ENCODE data around the gene PRPF39.

The PRPF39 gene

GRCh38 chr14:45082420-45082819 lies 1.5 kb upstream of the PRPF39 start:
- DNase-seq: no peak

GRCh38 chr14:45083617-45083975 lies 320 bp upstream of the PRPF39 start:
- DNase-seq: no peak

GRCh38 chr14:45084946-45085346 lies 1.0 kb downstream of the PRPF39 start:
- no peak for DNase-seq

GRCh38 chr14:45089813-45090212 lies 5.9 kb downstream of the PRPF39 start:
- DNase-seq: no peak

- no peak for DNase-seq
Observed at GRCh38 chr14:45091710-45092109, 7.8 kb downstream of the PRPF39 start.

- no peak for DNase-seq
Observed at GRCh38 chr14:45094275-45094674, 10.4 kb downstream of the PRPF39 start.

- DNase-seq: no peak
Observed at GRCh38 chr14:45095143-45095542, 11.2 kb downstream of the PRPF39 start.

- no peak for DNase-seq
Observed at GRCh38 chr14:45096218-45096617, 12.3 kb downstream of the PRPF39 start.

- DNase-seq: no peak
Observed at GRCh38 chr14:45103806-45104205, 19.9 kb downstream of the PRPF39 start.

- DNase-seq: no peak
Observed at GRCh38 chr14:45104561-45104960, 20.6 kb downstream of the PRPF39 start.

- no peak for DNase-seq
Observed at GRCh38 chr14:45112896-45113781, 29.2 kb downstream of the PRPF39 start.

- DNase-seq: no peak
Observed at GRCh38 chr14:45114327-45114726, 30.4 kb downstream of the PRPF39 start.

- no peak for DNase-seq
Observed at GRCh38 chr14:45118594-45118993, 34.7 kb downstream of the PRPF39 start.

- DNase-seq: no peak
Observed at GRCh38 chr14:45120096-45120495, 36.2 kb downstream of the PRPF39 start.

- DNase-seq: no peak
Observed at GRCh38 chr14:45123271-45123670, 39.4 kb downstream of the PRPF39 start.

GRCh38 chr14:45125754-45126153 lies 41.8 kb downstream of the PRPF39 start:
- no peak for DNase-seq

GRCh38 chr14:45128963-45129629 lies 45.2 kb downstream of the PRPF39 start:
- no peak for DNase-seq

- DNase-seq: no peak
Observed at GRCh38 chr14:45133683-45134050, 49.8 kb downstream of the PRPF39 start.

- DNase-seq: peak; percentile 95
Observed at GRCh38 chr14:45134051-45134958, 50.4 kb downstream of the PRPF39 start, which contains the start of gene FKBP3. FKBP3 (minus strand) TSS chr14:45134481; CDS start chr14:45134456, 25 bp downstream.

GRCh38 chr14:45135156-45135555 lies 51.2 kb downstream of the PRPF39 start:
- no peak for DNase-seq

GRCh38 chr14:45135659-45136395 lies 51.9 kb downstream of the PRPF39 start, which contains the start of gene FANCM:
FANCM (plus strand) TSS chr14:45135930; CDS start chr14:45136032, 102 bp downstream.
- peak; percentile 87 for DNase-seq

GRCh38 chr14:45136399-45136798 lies 52.5 kb downstream of the PRPF39 start:
- no peak for DNase-seq

Measured in activated CD8-positive, alpha-beta memory T cell treated with anti-CD3 and anti-CD28 coated beads, Interleukin-2, amount 50 U/mL, for 48 hours (primary cell).